ENCODE results near the gene KRTAP16-1. TPM values are rescaled to one million over a fixed set of nuclear protein-coding genes. Genes with fewer than 3 reads are reported as not detected.

The KRTAP16-1 gene
- polyA plus RNA-seq (2013): not detected in 2 replicates

GRCh38 chr17:41308918-41309359 lies at the start of gene KRTAP16-1:
KRTAP16-1 (minus strand) TSS chr17:41309309; CDS start chr17:41309253, 56 bp downstream.
- H3K4me1 ChIP-seq (ENCODE audit: control insufficient read depth in 1 of 2, insufficient read depth in 2 of 2, low read length in 2 of 2): no peaks in the 10 kb centered on the region
- no peak within 1 kb of the TSS for H4K8ac ChIP-seq (ENCODE audit: low read depth, low read length)
- H2BK12ac ChIP-seq (ENCODE audit: low read length): no peak within 1 kb of the TSS
- no peak within 1 kb of the TSS for H2AFZ ChIP-seq (ENCODE audit: insufficient read depth, low read length, poor library complexity)
- H3K9ac ChIP-seq (ENCODE audit: low read length): no peak within 1 kb of the TSS
- no peak within 1 kb of the TSS for H3K27ac ChIP-seq (ENCODE audit: low read depth, low read length)
- H3K18ac ChIP-seq (ENCODE audit: low read length): no peak within 1 kb of the TSS
- H2AK5ac ChIP-seq (ENCODE audit: low read length): no peak within 1 kb of the TSS
- no peak within 1 kb of the TSS for H2BK5ac ChIP-seq (ENCODE audit: low read depth, low read length, poor library complexity)
- no CpG with 5 or more reads among the region's 7 CpGs for whole genome bisulfite sequencing (ENCODE audit: extremely low coverage, insufficient coverage, insufficient read length)
- DNase-seq: no peak
- H2BK120ac ChIP-seq (ENCODE audit: insufficient read depth, low read length, poor library complexity): no peak within 1 kb of the TSS
- H4K91ac ChIP-seq (ENCODE audit: low read depth, low read length): no peak within 1 kb of the TSS
- H3K79me2 ChIP-seq (ENCODE audit: control insufficient read depth, insufficient read depth, low read length, poor library complexity): no peaks in the 10 kb centered on the region
- H3K23ac ChIP-seq (ENCODE audit: low read length): no peak within 1 kb of the TSS
- H3K14ac ChIP-seq (ENCODE audit: low read length): no peak within 1 kb of the TSS
- no peaks in the 10 kb centered on the region for H3K9me3 ChIP-seq (ENCODE audit: insufficient read depth, low read depth, low read length)
- H3K4ac ChIP-seq (ENCODE audit: low read depth, low read length): no peak within 1 kb of the TSS
- no peak within 1 kb of the TSS for H3K4me2 ChIP-seq (ENCODE audit: low read length)
- H4K12ac ChIP-seq (ENCODE audit: low read depth, low read length): no peak within 1 kb of the TSS
- no peak within 1 kb of the TSS for H3K4me3 ChIP-seq (ENCODE audit: low read depth, low read length)
- H3K79me1 ChIP-seq (ENCODE audit: low read length): no peaks in the 10 kb centered on the region
- no peaks in the 10 kb centered on the region for H3K36me3 ChIP-seq (ENCODE audit: control insufficient read depth in 1 of 2, insufficient read depth in 2 of 2, low read length in 2 of 2)
- H3K27me3 ChIP-seq (ENCODE audit: insufficient read depth, low read length): no peaks in the 10 kb centered on the region

- Histone ChIP-seq H3K36me3 (ENCODE audit: control insufficient read depth in 1 of 2, insufficient read depth in 2 of 2, low read length in 2 of 2) (no peaks in the 10 kb centered on the region), H2BK12ac (ENCODE audit: low read length) (no peak overlapping the region)
Observed at GRCh38 chr17:41354536-41354935, 45.4 kb upstream of the KRTAP16-1 start.

GRCh38 chr17:41352597-41353366 lies 43.7 kb upstream of the KRTAP16-1 start:
- no peaks in the 10 kb centered on the region for H3K79me2 ChIP-seq (ENCODE audit: control insufficient read depth, insufficient read depth, low read length, poor library complexity)
- no peak overlapping the region for H3K4ac ChIP-seq (ENCODE audit: low read depth, low read length)
- no peak overlapping the region for H2AFZ ChIP-seq (ENCODE audit: insufficient read depth, low read length, poor library complexity)
- H3K36me3 ChIP-seq (ENCODE audit: control insufficient read depth in 1 of 2, insufficient read depth in 2 of 2, low read length in 2 of 2): no peaks in the 10 kb centered on the region
- no peak overlapping the region for H2AK5ac ChIP-seq (ENCODE audit: low read length)
- no peaks in the 10 kb centered on the region for H3K9me3 ChIP-seq (ENCODE audit: insufficient read depth, low read depth, low read length)
- H2BK5ac ChIP-seq (ENCODE audit: low read depth, low read length, poor library complexity): no peak overlapping the region
- no peak overlapping the region for H3K4me3 ChIP-seq (ENCODE audit: low read depth, low read length)
- no peak for DNase-seq
- H2BK12ac ChIP-seq (ENCODE audit: low read length): no peak overlapping the region
- no peak overlapping the region for H4K91ac ChIP-seq (ENCODE audit: low read depth, low read length)
- no peaks in the 10 kb centered on the region for H3K4me1 ChIP-seq (ENCODE audit: control insufficient read depth in 1 of 2, insufficient read depth in 2 of 2, low read length in 2 of 2)
- H3K9ac ChIP-seq (ENCODE audit: low read length): no peak overlapping the region
- H3K23ac ChIP-seq (ENCODE audit: low read length): no peak overlapping the region
- peaks cover 3% of the 10 kb centered on the region for H3K79me1 ChIP-seq (ENCODE audit: low read length)
- H2BK120ac ChIP-seq (ENCODE audit: insufficient read depth, low read length, poor library complexity): no peak overlapping the region
- no peak overlapping the region for H3K4me2 ChIP-seq (ENCODE audit: low read length)
- H4K8ac ChIP-seq (ENCODE audit: low read depth, low read length): no peak overlapping the region
- H3K27me3 ChIP-seq (ENCODE audit: insufficient read depth, low read length): no peaks in the 10 kb centered on the region
- H3K18ac ChIP-seq (ENCODE audit: low read length): no peak overlapping the region
- no peak overlapping the region for H3K14ac ChIP-seq (ENCODE audit: low read length)
- no peak overlapping the region for H3K27ac ChIP-seq (ENCODE audit: low read depth, low read length)
- H4K12ac ChIP-seq (ENCODE audit: low read depth, low read length): no peak overlapping the region
- no CpG with 5 or more reads among the region's 7 CpGs for WGBS (ENCODE audit: extremely low coverage, insufficient coverage, insufficient read length)

More at GRCh38 chr17:41354536-41354935, 45.4 kb upstream of the KRTAP16-1 start:
- Histone ChIP-seq H4K91ac (ENCODE audit: low read depth, low read length) (no peak overlapping the region), H2BK120ac (ENCODE audit: insufficient read depth, low read length, poor library complexity) (no peak overlapping the region), H3K79me2 (ENCODE audit: control insufficient read depth, insufficient read depth, low read length, poor library complexity) (no peaks in the 10 kb centered on the region), H3K14ac (ENCODE audit: low read length) (no peak overlapping the region), H3K79me1 (ENCODE audit: low read length) (no peaks in the 10 kb centered on the region), H4K8ac (ENCODE audit: low read depth, low read length) (no peak overlapping the region), H3K18ac (ENCODE audit: low read length) (no peak overlapping the region), H2AK5ac (ENCODE audit: low read length) (no peak overlapping the region), H3K23ac (ENCODE audit: low read length) (no peak overlapping the region), H3K4ac (ENCODE audit: low read depth, low read length) (no peak overlapping the region), H3K4me3 (ENCODE audit: low read depth, low read length) (no peak overlapping the region), H4K12ac (ENCODE audit: low read depth, low read length) (no peak overlapping the region), H3K27me3 (ENCODE audit: insufficient read depth, low read length) (no peaks in the 10 kb centered on the region), H2AFZ (ENCODE audit: insufficient read depth, low read length, poor library complexity) (no peak overlapping the region), H3K9me3 (ENCODE audit: insufficient read depth, low read depth, low read length) (no peaks in the 10 kb centered on the region), H2BK5ac (ENCODE audit: low read depth, low read length, poor library complexity) (no peak overlapping the region), H3K4me1 (ENCODE audit: control insufficient read depth in 1 of 2, insufficient read depth in 2 of 2, low read length in 2 of 2) (no peaks in the 10 kb centered on the region), H3K4me2 (ENCODE audit: low read length) (no peak overlapping the region), H3K9ac (ENCODE audit: low read length) (no peak overlapping the region), H3K27ac (ENCODE audit: low read depth, low read length) (no peak overlapping the region)
- no peak for DNase-seq
- no CpG with 5 or more reads among the region's 4 CpGs for WGBS (ENCODE audit: extremely low coverage, insufficient coverage, insufficient read length)

GRCh38 chr17:41351177-41351576 lies 42.1 kb upstream of the KRTAP16-1 start:
- Histone ChIP-seq H2BK120ac (ENCODE audit: insufficient read depth, low read length, poor library complexity) (no peak overlapping the region), H3K18ac (ENCODE audit: low read length) (no peak overlapping the region), H3K4ac (ENCODE audit: low read depth, low read length) (no peak overlapping the region), H2AFZ (ENCODE audit: insufficient read depth, low read length, poor library complexity) (no peak overlapping the region), H4K12ac (ENCODE audit: low read depth, low read length) (no peak overlapping the region), H3K4me3 (ENCODE audit: low read depth, low read length) (no peak overlapping the region), H4K91ac (ENCODE audit: low read depth, low read length) (no peak overlapping the region), H3K36me3 (ENCODE audit: control insufficient read depth in 1 of 2, insufficient read depth in 2 of 2, low read length in 2 of 2) (no peaks in the 10 kb centered on the region), H2BK5ac (ENCODE audit: low read depth, low read length, poor library complexity) (no peak overlapping the region), H3K27ac (ENCODE audit: low read depth, low read length) (no peak overlapping the region), H3K14ac (ENCODE audit: low read length) (no peak overlapping the region), H3K9ac (ENCODE audit: low read length) (no peak overlapping the region), H3K79me2 (ENCODE audit: control insufficient read depth, insufficient read depth, low read length, poor library complexity) (no peaks in the 10 kb centered on the region), H2AK5ac (ENCODE audit: low read length) (no peak overlapping the region), H2BK12ac (ENCODE audit: low read length) (no peak overlapping the region), H3K9me3 (ENCODE audit: insufficient read depth, low read depth, low read length) (no peaks in the 10 kb centered on the region), H3K79me1 (ENCODE audit: low read length) (peaks cover 3% of the 10 kb centered on the region), H4K8ac (ENCODE audit: low read depth, low read length) (no peak overlapping the region), H3K4me1 (ENCODE audit: control insufficient read depth in 1 of 2, insufficient read depth in 2 of 2, low read length in 2 of 2) (no peaks in the 10 kb centered on the region), H3K23ac (ENCODE audit: low read length) (no peak overlapping the region), H3K27me3 (ENCODE audit: insufficient read depth, low read length) (no peaks in the 10 kb centered on the region), H3K4me2 (ENCODE audit: low read length) (no peak overlapping the region)
- DNase-seq: no peak
- WGBS (ENCODE audit: extremely low coverage, insufficient coverage, insufficient read length): no CpG with 5 or more reads among the region's 2 CpGs
